ENCODE results near the gene DSC3. TPM values are rescaled to one million over a fixed set of nuclear protein-coding genes. Genes with fewer than 3 reads are reported as not detected.

DSC3 gene
- total and polyA plus RNA-seq, 2 experiments from 2014 or later: 0.81 to 1.2 TPM

- Histone ChIP-seq H3K4me1 (ENCODE audit: low read depth) (no peaks in the 10 kb centered on the region), H3K36me3 (no peaks in the 10 kb centered on the region), H3K9me3 (ENCODE audit: low read depth) (no peaks in the 10 kb centered on the region), H3K27ac (no peak overlapping the region), H3K27me3 (no peaks in the 10 kb centered on the region), H3K4me3 (no peak overlapping the region)
- no peak for TF ChIP-seq CTCF (IDR thresholded peaks at IDR 0.05; ENCODE audit: low read depth, low read length)
- no peak for DNase-seq (ENCODE audit: low read depth in 1 of 2, low spot score in 1 of 2)
These were observed 85.5 kb downstream of the DSC3 start for GRCh38 chr18:30957066-30957465.

DNA sequence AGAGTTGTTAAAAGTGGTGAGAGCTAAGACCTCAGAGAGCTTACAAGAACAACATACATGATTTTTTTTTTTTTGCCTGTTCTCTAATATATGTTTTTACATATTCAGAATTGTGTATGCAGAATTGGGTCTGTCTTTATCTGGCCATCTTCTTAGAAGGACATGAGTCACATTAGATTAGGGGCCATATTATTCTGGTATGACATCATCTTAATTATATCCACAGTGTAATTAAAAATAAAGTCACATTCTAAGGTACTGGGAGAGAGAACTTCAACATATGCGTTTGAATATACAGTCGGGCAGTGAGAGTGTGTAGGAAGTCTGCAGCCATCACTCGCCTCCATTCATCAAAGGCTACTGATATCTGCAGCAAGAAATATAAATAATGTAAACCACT lies 88.3 kb downstream of the DSC3 start:
- H3K4me3 ChIP-seq: no peak overlapping the region
- DNase-seq (ENCODE audit: low read depth in 1 of 2, low spot score in 1 of 2): no peak
- TF ChIP-seq CTCF (IDR thresholded peaks at IDR 0.05; ENCODE audit: low read depth, low read length): no peak
- no peak overlapping the region for H3K27ac ChIP-seq
- H3K27me3 ChIP-seq: no peaks in the 10 kb centered on the region
- no peaks in the 10 kb centered on the region for H3K4me1 ChIP-seq (ENCODE audit: low read depth)
- H3K9me3 ChIP-seq (ENCODE audit: low read depth): no peaks in the 10 kb centered on the region
- H3K36me3 ChIP-seq: no peaks in the 10 kb centered on the region

GRCh38 chr18:30945761-30946160 lies 96.8 kb downstream of the DSC3 start:
- H3K27me3 ChIP-seq: no peaks in the 10 kb centered on the region
- H3K36me3 ChIP-seq: no peaks in the 10 kb centered on the region
- no peaks in the 10 kb centered on the region for H3K9me3 ChIP-seq (ENCODE audit: low read depth)
- DNase-seq (ENCODE audit: low read depth in 1 of 2, low spot score in 1 of 2): no peak
- H3K27ac ChIP-seq: no peak overlapping the region
- TF ChIP-seq CTCF (IDR thresholded peaks at IDR 0.05; ENCODE audit: low read depth, low read length): no peak
- H3K4me1 ChIP-seq (ENCODE audit: low read depth): no peaks in the 10 kb centered on the region
- H3K4me3 ChIP-seq: no peak overlapping the region

DNA sequence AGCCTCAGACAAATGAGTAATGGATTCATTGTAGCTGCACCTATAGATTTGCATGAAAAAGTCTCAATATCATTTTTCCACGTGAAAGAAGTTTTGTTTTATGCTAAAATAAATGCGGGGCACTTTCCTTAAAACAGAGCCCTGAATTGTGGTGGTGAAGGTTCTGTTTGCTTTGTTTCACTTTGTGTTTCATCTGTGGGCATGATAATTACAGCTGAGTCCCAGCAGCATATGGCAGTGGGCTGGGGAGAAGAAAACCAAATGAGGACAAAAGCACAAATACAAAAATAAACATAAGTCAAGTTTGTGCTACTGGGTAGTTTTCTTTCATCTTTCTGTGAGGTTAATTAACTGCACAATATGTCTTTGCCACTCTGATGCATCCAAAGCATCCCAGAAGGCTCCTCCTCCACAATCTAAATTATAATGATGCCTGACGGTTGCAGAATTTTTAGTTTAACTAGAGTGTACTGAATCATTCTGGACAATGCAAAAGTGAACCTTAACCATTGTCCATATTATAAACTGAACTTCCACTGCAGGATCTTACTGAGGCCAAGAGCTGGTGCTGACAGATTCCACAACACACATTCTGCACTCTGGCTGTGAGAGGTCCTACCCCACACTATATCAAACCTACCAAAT lies 97.6 kb downstream of the DSC3 start:
- Histone ChIP-seq H3K36me3 (no peaks in the 10 kb centered on the region), H3K4me1 (ENCODE audit: low read depth) (no peaks in the 10 kb centered on the region), H3K9me3 (ENCODE audit: low read depth) (no peaks in the 10 kb centered on the region), H3K27me3 (no peaks in the 10 kb centered on the region), H3K4me3 (no peak overlapping the region), H3K27ac (no peak overlapping the region)
- no peak for DNase-seq (ENCODE audit: low read depth in 1 of 2, low spot score in 1 of 2)
- TF ChIP-seq CTCF (IDR thresholded peaks at IDR 0.05; ENCODE audit: low read depth, low read length): no peak

DNA sequence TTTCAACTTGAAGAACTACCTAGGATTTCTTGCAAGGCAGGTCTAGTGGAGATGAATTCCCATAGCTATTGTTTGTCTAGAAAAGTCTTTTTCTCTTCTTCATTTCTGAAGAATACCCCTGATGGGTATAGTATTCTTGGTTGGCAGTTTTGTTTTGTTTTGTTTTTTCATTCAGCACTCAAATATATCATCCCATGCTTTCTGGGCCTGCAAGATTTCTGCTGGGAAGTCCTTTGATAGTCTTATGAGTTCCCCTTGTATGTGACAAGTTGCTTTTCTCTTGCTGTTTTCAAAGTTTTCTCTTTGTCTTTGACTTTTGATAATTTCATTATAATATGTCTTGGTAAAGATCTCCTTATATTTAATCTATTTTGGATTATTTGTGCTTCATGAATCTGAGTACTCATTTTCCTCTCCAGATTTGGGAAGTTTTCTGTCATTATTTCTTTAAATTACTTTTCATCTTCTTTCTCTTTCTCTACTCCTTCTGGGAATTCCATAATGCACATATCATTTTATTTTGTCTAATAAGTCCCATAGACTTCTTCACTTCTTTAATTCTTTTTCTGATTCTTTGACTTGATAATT lies 101.5 kb downstream of the DSC3 start:
- Histone ChIP-seq H3K36me3 (no peaks in the 10 kb centered on the region), H3K4me1 (ENCODE audit: low read depth) (no peaks in the 10 kb centered on the region), H3K4me3 (no peak overlapping the region), H3K27me3 (no peaks in the 10 kb centered on the region), H3K27ac (no peak overlapping the region), H3K9me3 (ENCODE audit: low read depth) (no peaks in the 10 kb centered on the region)
- TF ChIP-seq CTCF (IDR thresholded peaks at IDR 0.05; ENCODE audit: low read depth, low read length): no peak
- DNase-seq (ENCODE audit: low read depth in 1 of 2, low spot score in 1 of 2): no peak

Other genes starting within 250 kb of the DSC3 start
- 14.9 and 19.0 TPM in 2 replicates for gene DSC2, start 59.7 kb upstream of the DSC3 start, total RNA-seq
- gene DSC2, start 59.7 kb upstream of the DSC3 start, polyA plus RNA-seq: 15.9 and 19.8 TPM in 2 replicates
- not detected in 2 replicates for gene DSC1, start 120.1 kb upstream of the DSC3 start, total RNA-seq
- 0.07 TPM in 1 of 2 replicates, not detected in the other for gene DSC1, start 120.1 kb upstream of the DSC3 start, polyA plus RNA-seq

Measured in cardiac muscle cell (in vitro differentiated cells and primary cell).